MM.1S (cell line): ENCODE measurements around the gene TAPT1.

ENCODE experiments used
- DNase-seq: peaks from one replicate; pipeline ENCODE4 v3.0.0-alpha.2; 2015
- H2AFZ ChIP-seq: fragments of 300-600 bp; sonication (generic); 2 replicates; pipeline ENCODE4 v1.6.0; 2016; ENCODE audit warnings: antibody characterized with exemption, low read length
- H3F3A ChIP-seq: fragments of 300-600 bp; sonication (generic); 2 replicates; pipeline ENCODE4 v1.6.1; 2016; ENCODE audit warnings: mild to moderate bottlenecking, antibody characterized with exemption, low read length, moderate library complexity, mixed read lengths; ENCODE audit not compliant: insufficient read depth
- H3K27ac ChIP-seq: fragments of 300-600 bp; sonication (generic); 2 replicates; pipeline ENCODE4 v1.5.1; 2016; ENCODE audit warnings: mild to moderate bottlenecking, low read length
- H3K27me3 ChIP-seq: fragments of 300-600 bp; sonication (generic); replicated peaks from 2 replicates; pipeline ENCODE4 v1.6.0; 2016; ENCODE audit warnings: low read length; ENCODE audit not compliant: insufficient read depth
- H3K36me3 ChIP-seq: fragments of 300-600 bp; sonication (generic); replicated peaks from 2 replicates; pipeline ENCODE4 v1.6.1; 2016; ENCODE audit warnings: mild to moderate bottlenecking, low read length, mixed read lengths; ENCODE audit not compliant: insufficient read depth
- H3K4me1 ChIP-seq: fragments of 300-600 bp; sonication (generic); 2 replicates; pipeline ENCODE4 v1.6.1; 2016; ENCODE audit warnings: low read length, mixed read lengths
- H3K4me2 ChIP-seq: fragments of 300-600 bp; sonication (generic); 2 replicates; pipeline ENCODE4 v1.6.0; 2016; ENCODE audit warnings: low read depth, low read length
- H3K4me3 ChIP-seq: fragments of 300-600 bp; sonication (generic); 2 replicates; pipeline ENCODE4 v1.5.1; 2016; ENCODE audit warnings: low read length, mixed read lengths
- H3K79me2 ChIP-seq: fragments of 300-600 bp; sonication (generic); 2 replicates; pipeline ENCODE4 v1.6.1; 2016; ENCODE audit warnings: mixed run types, low read length, mixed read lengths
- H3K9ac ChIP-seq: fragments of 300-600 bp; sonication (generic); 2 replicates; pipeline ENCODE4 v1.6.1; 2016; ENCODE audit warnings: low read length, mixed read lengths
- H3K9me2 ChIP-seq: fragments of 300-600 bp; sonication (generic); replicated peaks from 2 replicates; pipeline ENCODE4 v1.6.1; 2016; ENCODE audit warnings: mild to moderate bottlenecking, low read length, mixed read lengths; ENCODE audit not compliant: insufficient read depth
- H3K9me3 ChIP-seq: fragments of 300-600 bp; sonication (generic); replicated peaks from 2 replicates; pipeline ENCODE4 v1.6.1; 2016; ENCODE audit warnings: mild to moderate bottlenecking, low read length, mixed read lengths; ENCODE audit not compliant: insufficient read depth
- H4K20me1 ChIP-seq: fragments of 300-600 bp; sonication (generic); 2 replicates; pipeline ENCODE4 v1.6.1; 2016; ENCODE audit warnings: mild to moderate bottlenecking, low read length, moderate library complexity, mixed read lengths; ENCODE audit not compliant: insufficient read depth
- CTCF ChIP-seq: fragments of 300-600 bp; sonication (generic); IDR thresholded peaks from 2 replicates; pipeline ENCODE4 v1.5.1; 2016; ENCODE audit warnings: antibody characterized with exemption, low read length, mixed read lengths
- EZH2 ChIP-seq: fragments of 300-600 bp; sonication (generic); optimal IDR thresholded peaks from 2 replicates; pipeline ENCODE3; 2017; ENCODE audit warnings: low read depth, mild to moderate bottlenecking, antibody characterized with exemption, low read length, mixed read lengths
- EZH2phosphoT487 ChIP-seq: fragments of 300-600 bp; sonication (generic); IDR thresholded peaks from 2 replicates; pipeline ENCODE4 v1.6.1; 2018; ENCODE audit warnings: antibody characterized with exemption, low read length

Gene TAPT1

GRCh38 chr4:16259889-16260246 is 33.6 kb upstream of the TAPT1 start:
- Histone ChIP-seq H3K9ac (no peak overlapping the region), H4K20me1 (no peaks in the 10 kb centered on the region), H3F3A (no peaks in the 10 kb centered on the region), H3K4me1 (no peaks in the 10 kb centered on the region), H3K36me3 (no peaks in the 10 kb centered on the region), H3K4me2 (no peak overlapping the region), H3K27ac (no peak overlapping the region), H2AFZ (no peak overlapping the region), H3K9me3 (no peaks in the 10 kb centered on the region), H3K4me3 (no peak overlapping the region), H3K27me3 (no peaks in the 10 kb centered on the region), H3K9me2 (no peaks in the 10 kb centered on the region), H3K79me2 (no peaks in the 10 kb centered on the region)
- no peak for DNase-seq
- no peak for TF ChIP-seq CTCF
- no peak for TF ChIP-seq EZH2phosphoT487
- no peak for TF ChIP-seq EZH2

GRCh38 chr4:16259241-16259888 is 33.1 kb upstream of the TAPT1 start:
- Histone ChIP-seq H3K4me3 (no peak overlapping the region), H3K9me2 (no peaks in the 10 kb centered on the region), H3K9ac (no peak overlapping the region), H4K20me1 (no peaks in the 10 kb centered on the region), H3K27me3 (no peaks in the 10 kb centered on the region), H3K4me1 (no peaks in the 10 kb centered on the region), H3K79me2 (no peaks in the 10 kb centered on the region), H3F3A (no peaks in the 10 kb centered on the region), H3K9me3 (no peaks in the 10 kb centered on the region), H3K36me3 (no peaks in the 10 kb centered on the region), H3K27ac (no peak overlapping the region), H3K4me2 (no peak overlapping the region), H2AFZ (no peak overlapping the region)
- no peak for DNase-seq
- TF ChIP-seq EZH2phosphoT487 (no peak), EZH2 (no peak), CTCF (no peak)

- H3K9me2 ChIP-seq = no peaks in the 10 kb centered on the region
- no peaks in the 10 kb centered on the region for H3K79me2 ChIP-seq
- no peaks in the 10 kb centered on the region for H3K4me1 ChIP-seq
- no peak for DNase-seq
- H3F3A ChIP-seq = no peaks in the 10 kb centered on the region
- no peak overlapping the region for H2AFZ ChIP-seq
- H3K36me3 ChIP-seq = no peaks in the 10 kb centered on the region
- H4K20me1 ChIP-seq = no peaks in the 10 kb centered on the region
- no peak overlapping the region for H3K4me3 ChIP-seq
- no peak overlapping the region for H3K4me2 ChIP-seq
- H3K9ac ChIP-seq = no peak overlapping the region
- H3K27ac ChIP-seq = no peak overlapping the region
- no peak for TF ChIP-seq CTCF
- no peak for TF ChIP-seq EZH2phosphoT487
- no peak for TF ChIP-seq EZH2
- H3K27me3 ChIP-seq = no peaks in the 10 kb centered on the region
- no peaks in the 10 kb centered on the region for H3K9me3 ChIP-seq
These were observed 31.3 kb upstream of the TAPT1 start for GRCh38 chr4:16257611-16258010.
